ENCODE measurements around the gene CUX1. TPM values are rescaled to one million over a fixed set of nuclear protein-coding genes. Genes with fewer than 3 reads are reported as not detected.
"Not testable (repeated sequence)": the region's sequence is repeated elsewhere in the genome, so short reads cannot be mapped to it uniquely, and the experiment has no call there.

The CUX1 gene
- total RNA-seq, 2 donors from 2014 or later = 12.0 to 13.8 TPM

DNA sequence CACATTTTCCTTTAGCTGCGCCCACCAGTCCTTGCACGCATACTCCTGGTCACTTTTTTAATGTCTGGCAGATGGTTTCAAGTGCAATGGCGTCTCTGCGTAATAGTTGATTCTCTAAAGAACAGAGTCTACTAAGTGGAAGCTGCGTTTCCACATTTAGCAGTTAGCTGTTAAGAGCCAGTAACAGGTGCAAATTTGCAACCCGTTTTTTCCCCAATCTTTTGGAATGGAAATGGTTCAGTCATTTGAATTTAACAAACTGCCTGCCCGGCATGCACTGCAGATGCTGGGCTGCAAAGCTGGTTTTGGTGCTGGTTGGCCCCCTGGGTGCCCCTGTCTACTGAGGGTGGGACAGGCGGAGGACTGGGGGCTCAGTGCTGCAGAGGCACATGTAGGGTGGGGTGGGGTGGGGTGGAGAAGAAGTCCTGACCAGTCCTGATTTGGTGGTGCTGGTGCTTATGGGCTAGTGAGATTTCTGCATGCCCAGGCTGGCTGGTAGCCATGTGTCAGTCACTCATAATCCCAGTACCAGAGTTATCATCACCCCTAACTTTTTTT, 43.9 kb downstream of the CUX1 start:
- H3K4me1 Mint-ChIP-seq = peaks cover 3% of the 10 kb centered on the region

GRCh38 chr7:101862280-101863220, 45.1 kb downstream of the CUX1 start:
- Mint-ChIP-seq H3K27me3 (no peaks in the 10 kb centered on the region), H3K36me3 (ENCODE audit: low read depth) (no peaks in the 10 kb centered on the region), H3K27ac (no peak overlapping the region), H3K4me3 (no peak overlapping the region), H3K4me1 (no peaks in the 10 kb centered on the region), H3K9me3 (no peaks in the 10 kb centered on the region)
- ATAC-seq (replicated peaks) = no peak

More for the DNA sequence above, 43.9 kb downstream of the CUX1 start:
- no peak for ATAC-seq (replicated peaks)
- Mint-ChIP-seq H3K36me3 (ENCODE audit: low read depth) (no peaks in the 10 kb centered on the region), H3K4me3 (no peak overlapping the region), H3K27me3 (no peaks in the 10 kb centered on the region), H3K27ac (peak overlapping the region; percentile 51), H3K9me3 (no peaks in the 10 kb centered on the region)

DNA sequence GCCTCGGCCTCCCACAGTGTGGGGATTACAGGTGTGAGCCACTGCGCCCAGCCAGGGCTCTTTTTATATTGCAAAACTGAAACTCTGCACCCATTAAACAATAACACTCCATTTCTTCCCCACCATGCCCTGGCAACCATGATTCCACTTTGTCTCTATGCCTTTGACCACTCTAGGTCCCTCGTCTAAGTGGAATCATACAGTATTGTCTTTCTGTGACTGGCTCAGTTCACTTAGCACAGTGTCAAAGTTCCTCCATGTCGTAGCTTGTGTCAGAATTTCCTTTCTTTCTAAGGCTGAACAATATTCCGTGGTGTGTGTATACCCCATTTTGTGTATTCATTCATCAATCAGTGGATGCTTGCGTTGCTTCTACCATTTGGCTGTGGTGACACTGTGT, 46.2 kb downstream of the CUX1 start:
- peaks cover 4% of the 10 kb centered on the region for H3K4me1 Mint-ChIP-seq
- ATAC-seq (replicated peaks) = no peak
- no peaks in the 10 kb centered on the region for H3K27me3 Mint-ChIP-seq
- no peak overlapping the region for H3K27ac Mint-ChIP-seq
- no peak overlapping the region for H3K4me3 Mint-ChIP-seq
- H3K36me3 Mint-ChIP-seq (ENCODE audit: low read depth) = no peaks in the 10 kb centered on the region
- H3K9me3 Mint-ChIP-seq = no peaks in the 10 kb centered on the region

GRCh38 chr7:101864039-101864438, 46.6 kb downstream of the CUX1 start:
- Mint-ChIP-seq H3K4me3 (no peak overlapping the region), H3K36me3 (ENCODE audit: low read depth) (no peaks in the 10 kb centered on the region), H3K27me3 (no peaks in the 10 kb centered on the region), H3K27ac (no peak overlapping the region), H3K9me3 (no peaks in the 10 kb centered on the region), H3K4me1 (peaks cover 6% of the 10 kb centered on the region)
- no peak for ATAC-seq (replicated peaks)

DNA sequence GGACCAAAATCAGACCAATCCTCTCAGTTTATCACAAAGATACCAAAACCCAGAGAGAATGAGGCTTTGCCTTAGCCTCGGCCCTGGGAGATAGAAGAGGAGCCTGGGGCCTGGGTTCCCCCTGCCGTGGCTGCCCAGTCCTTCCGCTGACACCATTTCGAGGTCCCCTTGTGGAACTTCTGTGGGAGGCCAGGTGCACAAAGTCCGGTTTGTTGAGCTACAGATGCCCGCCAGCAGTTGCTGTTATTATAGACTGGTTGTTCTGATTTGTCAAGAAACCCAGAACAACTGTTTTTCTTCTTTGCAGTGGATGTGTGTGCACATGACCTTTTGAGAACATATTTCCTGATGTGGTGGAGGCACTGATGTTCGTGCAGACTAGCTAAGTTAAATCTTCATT, 47.6 kb downstream of the CUX1 start:
- Mint-ChIP-seq H3K36me3 (ENCODE audit: low read depth) (no peaks in the 10 kb centered on the region), H3K27ac (no peak overlapping the region), H3K9me3 (no peaks in the 10 kb centered on the region), H3K27me3 (no peaks in the 10 kb centered on the region), H3K4me1 (peaks cover 10% of the 10 kb centered on the region), H3K4me3 (no peak overlapping the region)
- ATAC-seq (replicated peaks) = no peak

DNA sequence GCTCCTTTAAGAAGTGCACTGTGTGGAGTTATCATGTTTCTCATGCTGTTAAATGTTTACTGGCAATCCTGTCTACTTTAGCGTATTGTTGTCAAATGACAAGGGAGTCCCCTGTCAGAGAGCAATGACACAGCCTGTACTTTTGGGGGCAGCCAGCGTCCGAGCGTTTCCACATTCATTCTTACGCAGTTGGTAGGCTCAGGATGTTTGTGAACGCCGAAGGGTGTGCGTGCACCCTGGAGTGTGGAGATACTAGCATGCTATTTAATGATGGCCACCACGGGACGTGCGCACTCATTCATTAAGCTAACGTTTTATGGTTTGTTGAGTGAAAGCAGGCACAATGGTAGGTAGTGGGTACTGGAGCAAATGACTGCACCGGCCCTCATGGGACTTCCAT, 48.0 kb downstream of the CUX1 start:
- ATAC-seq (replicated peaks) = no peak
- Mint-ChIP-seq H3K36me3 (ENCODE audit: low read depth) (no peaks in the 10 kb centered on the region), H3K4me3 (no peak overlapping the region), H3K9me3 (no peaks in the 10 kb centered on the region), H3K27me3 (no peaks in the 10 kb centered on the region), H3K4me1 (peaks cover 10% of the 10 kb centered on the region), H3K27ac (no peak overlapping the region)

GRCh38 chr7:101866328-101866727, 48.9 kb downstream of the CUX1 start:
- peaks cover 10% of the 10 kb centered on the region for H3K4me1 Mint-ChIP-seq
- H3K9me3 Mint-ChIP-seq = no peaks in the 10 kb centered on the region
- no peak overlapping the region for H3K4me3 Mint-ChIP-seq
- no peak for ATAC-seq (replicated peaks)
- H3K36me3 Mint-ChIP-seq (ENCODE audit: low read depth) = no peaks in the 10 kb centered on the region
- H3K27me3 Mint-ChIP-seq = no peaks in the 10 kb centered on the region
- no peak overlapping the region for H3K27ac Mint-ChIP-seq

DNA sequence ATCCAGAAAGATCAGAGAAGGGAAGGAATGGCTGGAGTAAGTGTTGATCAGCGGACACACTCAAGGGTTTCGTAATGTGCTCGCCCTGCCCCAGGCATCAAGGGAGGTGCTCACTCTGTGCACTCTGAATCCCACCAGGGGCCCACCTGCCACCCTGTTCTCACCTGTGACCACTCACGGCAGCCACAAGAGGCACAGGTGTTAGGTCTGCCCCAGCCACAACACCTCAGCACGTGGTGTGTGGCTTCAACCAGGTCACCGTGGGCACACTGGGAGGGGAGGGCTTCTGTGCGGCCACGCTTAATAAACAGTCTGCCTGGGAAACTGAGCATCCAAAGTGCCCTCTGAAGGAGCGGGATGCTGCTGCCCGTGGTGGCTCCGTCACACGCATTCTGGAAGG, 49.8 kb downstream of the CUX1 start:
- no peak overlapping the region for H3K27ac Mint-ChIP-seq
- H3K4me3 Mint-ChIP-seq = no peak overlapping the region

GRCh38 chr7:101867681-101868080, 50.3 kb downstream of the CUX1 start:
- not testable (repeated sequence) for H3K4me1 Mint-ChIP-seq; H3K27me3 Mint-ChIP-seq; H3K9me3 Mint-ChIP-seq; ATAC-seq (replicated peaks); H3K27ac Mint-ChIP-seq; H3K4me3 Mint-ChIP-seq; H3K36me3 Mint-ChIP-seq (ENCODE audit: low read depth)

More for the DNA sequence above, 49.8 kb downstream of the CUX1 start:
- H3K4me1 Mint-ChIP-seq = peaks cover 10% of the 10 kb centered on the region
- H3K9me3 Mint-ChIP-seq = no peaks in the 10 kb centered on the region
- ATAC-seq (replicated peaks) = no peak
- H3K36me3 Mint-ChIP-seq (ENCODE audit: low read depth) = no peaks in the 10 kb centered on the region
- H3K27me3 Mint-ChIP-seq = no peaks in the 10 kb centered on the region

- peak overlapping the region; percentile 24 for H3K27ac Mint-ChIP-seq
- ATAC-seq (replicated peaks) = no peak
- no peak overlapping the region for H3K4me3 Mint-ChIP-seq
- H3K36me3 Mint-ChIP-seq (ENCODE audit: low read depth) = no peaks in the 10 kb centered on the region
- no peaks in the 10 kb centered on the region for H3K9me3 Mint-ChIP-seq
- peaks cover 10% of the 10 kb centered on the region for H3K4me1 Mint-ChIP-seq
- no peaks in the 10 kb centered on the region for H3K27me3 Mint-ChIP-seq
Measured at GRCh38 chr7:101868191-101868950, 50.9 kb downstream of the CUX1 start.

GRCh38 chr7:101869026-101869900, 51.8 kb downstream of the CUX1 start:
- H3K27me3 Mint-ChIP-seq = no peaks in the 10 kb centered on the region
- H3K4me1 Mint-ChIP-seq = peaks cover 10% of the 10 kb centered on the region
- H3K27ac Mint-ChIP-seq = no peak overlapping the region
- no peaks in the 10 kb centered on the region for H3K36me3 Mint-ChIP-seq (ENCODE audit: low read depth)
- no peaks in the 10 kb centered on the region for H3K9me3 Mint-ChIP-seq
- no peak for ATAC-seq (replicated peaks)
- H3K4me3 Mint-ChIP-seq = no peak overlapping the region

DNA sequence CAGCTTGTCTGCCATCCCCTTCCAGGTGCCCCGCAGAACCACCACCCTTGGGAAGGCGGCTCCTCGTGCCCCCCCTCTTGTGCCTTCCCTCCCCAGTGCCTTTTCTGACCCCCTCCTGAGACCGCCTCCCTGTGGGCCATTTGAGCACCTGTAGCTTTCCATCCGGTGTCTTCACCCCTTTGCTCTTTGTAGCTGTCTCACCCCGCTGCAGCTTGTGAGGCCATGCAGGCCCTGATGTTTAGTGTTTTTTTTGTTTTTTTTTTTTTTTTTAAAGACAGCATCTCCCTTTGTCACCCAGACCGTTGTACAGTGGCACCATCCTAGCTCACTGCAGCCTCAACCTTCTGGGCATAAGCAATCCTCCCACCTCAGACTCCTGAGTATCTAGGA, 52.5 kb downstream of the CUX1 start:
- ATAC-seq (replicated peaks) = no peak
- Mint-ChIP-seq H3K4me1 (peaks cover 10% of the 10 kb centered on the region), H3K4me3 (no peak overlapping the region), H3K27me3 (no peaks in the 10 kb centered on the region), H3K27ac (no peak overlapping the region), H3K9me3 (no peaks in the 10 kb centered on the region), H3K36me3 (ENCODE audit: low read depth) (no peaks in the 10 kb centered on the region)

- Mint-ChIP-seq H3K9me3 (no peaks in the 10 kb centered on the region), H3K27ac (no peak overlapping the region), H3K27me3 (no peaks in the 10 kb centered on the region), H3K4me1 (peaks cover 10% of the 10 kb centered on the region), H3K36me3 (ENCODE audit: low read depth) (no peaks in the 10 kb centered on the region), H3K4me3 (no peak overlapping the region)
- ATAC-seq (replicated peaks) = no peak
Measured at GRCh38 chr7:101870361-101871062, 53.1 kb downstream of the CUX1 start.

All from activated T-helper 17 cell treated with anti-CD3 and anti-CD28 coated beads, Interleukin-2, amount 50 U/mL, for 72 hours (primary cell).